HL-60 (cell line): ENCODE data around the gene DND1.
"Not testable (repeated sequence)": the region's sequence is repeated elsewhere in the genome, so short reads cannot be mapped to it uniquely, and the experiment has no call there.

Source experiments
- POLR2AphosphoS5 ChIP-seq: IDR thresholded peaks from 2 replicates; pipeline ENCODE4 v1.6.1; 2012; ENCODE audit warnings: low read depth
- TF ChIP-seq, protein P1 (sequence below): IDR thresholded peaks from one replicate; pipeline ENCODE4 v1.5.1; 2011; ENCODE audit warnings: low read length, control low read depth, inconsistent platforms; ENCODE audit not compliant: insufficient read depth
- TF ChIP-seq, protein P2 (sequence below): IDR thresholded peaks from 2 replicates; pipeline ENCODE4 v1.6.1; 2012; ENCODE audit warnings: low read depth; ENCODE audit not compliant: insufficient replicate concordance

DNA sequence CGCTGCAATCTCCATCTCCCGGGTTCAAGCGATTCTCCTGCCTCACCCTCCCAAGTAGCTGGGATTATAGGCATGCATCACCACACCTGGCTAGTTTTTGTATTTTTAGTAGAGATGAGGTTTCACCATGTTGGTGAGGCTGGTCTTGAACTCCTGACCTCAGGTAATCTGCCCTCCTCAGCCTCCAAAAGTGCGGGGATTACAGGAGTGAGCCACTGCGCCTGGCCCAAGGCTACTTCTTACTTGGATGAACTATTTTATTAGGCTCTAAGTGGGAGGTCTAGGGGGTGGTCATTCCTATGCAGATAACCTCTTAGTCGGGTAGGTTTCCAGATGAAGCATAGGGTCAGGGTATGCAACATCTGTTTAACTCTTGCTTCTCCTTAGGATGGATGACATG lies 13.0 kb downstream of the DND1 start:
- TF ChIP-seq, protein P1, sequence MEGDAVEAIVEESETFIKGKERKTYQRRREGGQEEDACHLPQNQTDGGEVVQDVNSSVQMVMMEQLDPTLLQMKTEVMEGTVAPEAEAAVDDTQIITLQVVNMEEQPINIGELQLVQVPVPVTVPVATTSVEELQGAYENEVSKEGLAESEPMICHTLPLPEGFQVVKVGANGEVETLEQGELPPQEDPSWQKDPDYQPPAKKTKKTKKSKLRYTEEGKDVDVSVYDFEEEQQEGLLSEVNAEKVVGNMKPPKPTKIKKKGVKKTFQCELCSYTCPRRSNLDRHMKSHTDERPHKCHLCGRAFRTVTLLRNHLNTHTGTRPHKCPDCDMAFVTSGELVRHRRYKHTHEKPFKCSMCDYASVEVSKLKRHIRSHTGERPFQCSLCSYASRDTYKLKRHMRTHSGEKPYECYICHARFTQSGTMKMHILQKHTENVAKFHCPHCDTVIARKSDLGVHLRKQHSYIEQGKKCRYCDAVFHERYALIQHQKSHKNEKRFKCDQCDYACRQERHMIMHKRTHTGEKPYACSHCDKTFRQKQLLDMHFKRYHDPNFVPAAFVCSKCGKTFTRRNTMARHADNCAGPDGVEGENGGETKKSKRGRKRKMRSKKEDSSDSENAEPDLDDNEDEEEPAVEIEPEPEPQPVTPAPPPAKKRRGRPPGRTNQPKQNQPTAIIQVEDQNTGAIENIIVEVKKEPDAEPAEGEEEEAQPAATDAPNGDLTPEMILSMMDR, result not testable (repeated sequence)
- not testable (repeated sequence) for TF ChIP-seq POLR2AphosphoS5
- TF ChIP-seq, protein P2, sequence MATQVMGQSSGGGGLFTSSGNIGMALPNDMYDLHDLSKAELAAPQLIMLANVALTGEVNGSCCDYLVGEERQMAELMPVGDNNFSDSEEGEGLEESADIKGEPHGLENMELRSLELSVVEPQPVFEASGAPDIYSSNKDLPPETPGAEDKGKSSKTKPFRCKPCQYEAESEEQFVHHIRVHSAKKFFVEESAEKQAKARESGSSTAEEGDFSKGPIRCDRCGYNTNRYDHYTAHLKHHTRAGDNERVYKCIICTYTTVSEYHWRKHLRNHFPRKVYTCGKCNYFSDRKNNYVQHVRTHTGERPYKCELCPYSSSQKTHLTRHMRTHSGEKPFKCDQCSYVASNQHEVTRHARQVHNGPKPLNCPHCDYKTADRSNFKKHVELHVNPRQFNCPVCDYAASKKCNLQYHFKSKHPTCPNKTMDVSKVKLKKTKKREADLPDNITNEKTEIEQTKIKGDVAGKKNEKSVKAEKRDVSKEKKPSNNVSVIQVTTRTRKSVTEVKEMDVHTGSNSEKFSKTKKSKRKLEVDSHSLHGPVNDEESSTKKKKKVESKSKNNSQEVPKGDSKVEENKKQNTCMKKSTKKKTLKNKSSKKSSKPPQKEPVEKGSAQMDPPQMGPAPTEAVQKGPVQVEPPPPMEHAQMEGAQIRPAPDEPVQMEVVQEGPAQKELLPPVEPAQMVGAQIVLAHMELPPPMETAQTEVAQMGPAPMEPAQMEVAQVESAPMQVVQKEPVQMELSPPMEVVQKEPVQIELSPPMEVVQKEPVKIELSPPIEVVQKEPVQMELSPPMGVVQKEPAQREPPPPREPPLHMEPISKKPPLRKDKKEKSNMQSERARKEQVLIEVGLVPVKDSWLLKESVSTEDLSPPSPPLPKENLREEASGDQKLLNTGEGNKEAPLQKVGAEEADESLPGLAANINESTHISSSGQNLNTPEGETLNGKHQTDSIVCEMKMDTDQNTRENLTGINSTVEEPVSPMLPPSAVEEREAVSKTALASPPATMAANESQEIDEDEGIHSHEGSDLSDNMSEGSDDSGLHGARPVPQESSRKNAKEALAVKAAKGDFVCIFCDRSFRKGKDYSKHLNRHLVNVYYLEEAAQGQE, result not testable (repeated sequence)
